Nephron (organoid): Measurements from ENCODE around the gene PLGRKT.

ENCODE experiments used
- H3K27ac Mint-ChIP-seq, 3 experiments: 2 replicates each; pipeline ENCODE4 v1.8.0; 2020; ENCODE audit warnings: mixed read lengths in 3 of 3, mild to moderate bottlenecking in 2 of 3, moderate library complexity in 1 of 3
- H3K27me3 Mint-ChIP-seq: 2 replicates; pipeline ENCODE4 v1.8.0; 2021; ENCODE audit warnings: low read depth, mild to moderate bottlenecking, moderate library complexity, mixed read lengths
- H3K36me3 Mint-ChIP-seq: 2 replicates; pipeline ENCODE4 v1.8.0; 2020; ENCODE audit warnings: low read depth, mixed read lengths
- H3K4me1 Mint-ChIP-seq: 2 replicates; pipeline ENCODE4 v1.8.0; 2020; ENCODE audit warnings: mixed read lengths
- H3K4me3 Mint-ChIP-seq, 3 experiments: 2 replicates each; pipeline ENCODE4 v1.8.0; 2020; ENCODE audit warnings: mild to moderate bottlenecking in 3 of 3, mixed read lengths in 3 of 3, moderate library complexity in 2 of 3
- H3K9me3 Mint-ChIP-seq: 2 replicates; pipeline ENCODE4 v1.8.0; 2020; ENCODE audit warnings: mixed read lengths
- CTCF ChIP-seq, 3 experiments: fragments of 200-600 bp; sonication (generic); IDR thresholded peaks; one replicate each; pipeline ENCODE4 v1.5.0; 2021; ENCODE audit warnings: antibody characterized with exemption in 3 of 3; ENCODE audit not compliant: unreplicated experiment in 3 of 3

Gene PLGRKT

DNA sequence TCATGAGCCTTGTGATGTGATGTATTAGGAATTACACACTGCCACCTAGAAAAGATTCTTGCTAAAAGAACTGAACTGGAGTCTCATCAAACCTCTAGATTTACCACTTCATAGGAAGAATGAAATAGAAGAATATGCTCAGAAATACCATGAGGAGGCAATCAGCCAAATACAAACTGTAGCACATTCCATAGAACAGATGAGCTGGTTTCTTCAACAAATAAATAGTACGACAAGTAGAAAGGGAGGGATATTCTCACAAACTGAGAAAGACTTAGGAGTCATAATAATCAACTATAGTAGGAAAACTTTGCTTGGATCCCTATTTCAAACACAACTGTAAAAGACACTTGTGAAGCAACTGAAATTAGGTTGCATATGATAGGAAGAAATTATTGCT, 15.4 kb downstream of the PLGRKT start:
- H3K4me1 Mint-ChIP-seq, result no peaks in the 10 kb centered on the region
- no peak overlapping the region for H3K4me3 Mint-ChIP-seq
- no peak overlapping the region for H3K27ac Mint-ChIP-seq
- no peak for TF ChIP-seq CTCF (IDR thresholded peaks at IDR 0.05; ENCODE audit: unreplicated experiment in 3 of 3)
- H3K27me3 Mint-ChIP-seq, result no peaks in the 10 kb centered on the region
- peaks cover 11% of the 10 kb centered on the region for H3K36me3 Mint-ChIP-seq
- H3K9me3 Mint-ChIP-seq, result peaks cover 8% of the 10 kb centered on the region

DNA sequence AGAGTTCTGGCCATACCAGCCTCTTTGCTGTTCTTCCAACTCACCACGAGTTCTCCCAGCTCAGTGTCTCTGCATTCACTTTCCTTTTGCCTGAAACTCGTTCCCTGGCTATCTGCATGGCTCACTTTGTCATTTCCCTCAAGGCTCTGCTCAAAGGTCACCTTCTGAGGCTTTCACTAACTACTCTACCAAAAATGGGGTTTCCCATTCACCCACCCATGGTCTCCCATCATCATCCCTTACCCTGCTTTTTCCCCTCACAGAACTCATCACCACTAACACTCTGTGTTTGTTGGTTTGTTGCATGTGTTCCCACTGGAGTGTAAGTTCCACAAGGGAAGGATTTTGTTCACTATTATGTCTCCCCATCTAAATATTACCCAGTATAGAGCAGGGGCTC, 16.6 kb downstream of the PLGRKT start:
- Mint-ChIP-seq H3K9me3 (peaks cover 8% of the 10 kb centered on the region), H3K36me3 (peaks cover 11% of the 10 kb centered on the region), H3K4me1 (no peaks in the 10 kb centered on the region), H3K27me3 (no peaks in the 10 kb centered on the region), H3K27ac (no peak overlapping the region), H3K4me3 (no peak overlapping the region)
- TF ChIP-seq CTCF (IDR thresholded peaks at IDR 0.05; ENCODE audit: unreplicated experiment in 3 of 3), result no peak

DNA sequence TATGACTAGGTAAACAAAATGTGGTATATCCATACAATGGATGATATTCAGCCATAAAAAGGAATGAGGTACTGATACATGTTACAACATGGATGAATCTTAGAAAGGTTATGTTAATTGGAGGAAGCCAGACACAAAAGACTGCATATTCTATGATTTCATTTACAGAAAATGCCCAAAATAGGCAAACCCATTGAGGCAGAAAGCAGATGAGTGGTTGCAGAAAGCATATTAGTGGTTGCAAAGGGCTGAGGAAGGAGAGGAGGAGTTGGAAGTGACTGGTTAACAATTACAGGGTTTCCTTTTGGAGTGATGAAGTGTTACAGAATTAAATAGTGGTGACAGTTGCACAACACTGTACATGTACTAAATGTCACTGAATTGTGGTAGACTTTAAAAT, 17.7 kb downstream of the PLGRKT start:
- Mint-ChIP-seq H3K36me3 (peaks cover 11% of the 10 kb centered on the region), H3K4me3 (no peak overlapping the region)
- no peak for TF ChIP-seq CTCF (IDR thresholded peaks at IDR 0.05; ENCODE audit: unreplicated experiment in 3 of 3)

GRCh38 chr9:5418481-5418880, 19.2 kb downstream of the PLGRKT start:
- H3K27me3 Mint-ChIP-seq, result no peaks in the 10 kb centered on the region
- H3K27ac Mint-ChIP-seq, result no peak overlapping the region
- no peaks in the 10 kb centered on the region for H3K4me1 Mint-ChIP-seq
- peaks cover 11% of the 10 kb centered on the region for H3K9me3 Mint-ChIP-seq
- H3K4me3 Mint-ChIP-seq, result no peak overlapping the region
- H3K36me3 Mint-ChIP-seq, result peaks cover 14% of the 10 kb centered on the region
- no peak for TF ChIP-seq CTCF (IDR thresholded peaks at IDR 0.05; ENCODE audit: unreplicated experiment in 3 of 3)

More for the DNA sequence above, 17.7 kb downstream of the PLGRKT start:
- no peaks in the 10 kb centered on the region for H3K27me3 Mint-ChIP-seq
- no peaks in the 10 kb centered on the region for H3K4me1 Mint-ChIP-seq
- H3K27ac Mint-ChIP-seq, result no peak overlapping the region
- peaks cover 8% of the 10 kb centered on the region for H3K9me3 Mint-ChIP-seq

DNA sequence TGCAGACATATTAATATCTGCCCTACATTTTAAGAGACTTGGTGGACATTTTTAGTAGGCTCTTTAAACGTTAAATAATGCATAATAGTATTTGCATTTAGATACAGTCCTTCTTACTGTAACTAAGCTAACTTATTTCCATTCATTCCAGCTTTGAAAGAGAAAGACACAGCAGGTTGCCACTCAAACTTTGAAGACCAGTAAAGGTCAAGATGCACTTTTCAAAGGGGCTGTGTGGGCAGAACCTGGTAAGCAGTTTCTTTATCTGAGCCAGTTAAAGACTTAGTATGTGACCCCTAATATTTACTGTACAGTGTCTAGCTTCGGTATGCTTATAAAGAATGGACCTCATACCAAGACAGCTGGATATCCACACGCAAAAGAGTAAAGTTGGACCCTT, 20.8 kb downstream of the PLGRKT start:
- Mint-ChIP-seq H3K36me3 (peaks cover 25% of the 10 kb centered on the region), H3K9me3 (peaks cover 23% of the 10 kb centered on the region), H3K4me3 (no peak overlapping the region), H3K27me3 (no peaks in the 10 kb centered on the region), H3K4me1 (no peaks in the 10 kb centered on the region), H3K27ac (no peak overlapping the region)
- no peak for TF ChIP-seq CTCF (IDR thresholded peaks at IDR 0.05; ENCODE audit: unreplicated experiment in 3 of 3)

DNA sequence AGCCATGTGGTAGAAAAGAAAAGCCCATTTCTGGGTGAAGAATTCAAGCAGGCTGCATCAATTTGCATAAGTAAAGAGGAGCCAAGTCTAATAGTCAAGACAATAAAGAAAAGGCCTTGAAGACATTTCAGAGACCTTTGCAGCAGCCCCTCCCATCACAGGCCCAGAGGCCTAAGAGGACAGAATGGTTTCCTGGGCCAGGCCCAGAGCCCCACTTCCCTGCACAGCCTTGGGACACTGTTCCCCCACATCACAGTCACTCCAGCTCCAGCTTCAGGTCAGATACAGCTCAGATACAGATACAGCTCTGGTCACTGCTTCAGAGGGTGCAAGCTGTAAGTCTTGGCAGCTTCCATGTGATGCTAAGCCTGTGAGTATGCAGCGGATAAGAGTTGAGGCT, 29.1 kb downstream of the PLGRKT start:
- no peak for TF ChIP-seq CTCF (IDR thresholded peaks at IDR 0.05; ENCODE audit: unreplicated experiment in 3 of 3)
- Mint-ChIP-seq H3K9me3 (peaks cover 50% of the 10 kb centered on the region), H3K4me1 (no peaks in the 10 kb centered on the region), H3K36me3 (peaks cover 57% of the 10 kb centered on the region), H3K4me3 (no peak overlapping the region), H3K27ac (no peak overlapping the region), H3K27me3 (no peaks in the 10 kb centered on the region)
